ENCODE data around the gene FSD1L.

FSD1L gene

DNA sequence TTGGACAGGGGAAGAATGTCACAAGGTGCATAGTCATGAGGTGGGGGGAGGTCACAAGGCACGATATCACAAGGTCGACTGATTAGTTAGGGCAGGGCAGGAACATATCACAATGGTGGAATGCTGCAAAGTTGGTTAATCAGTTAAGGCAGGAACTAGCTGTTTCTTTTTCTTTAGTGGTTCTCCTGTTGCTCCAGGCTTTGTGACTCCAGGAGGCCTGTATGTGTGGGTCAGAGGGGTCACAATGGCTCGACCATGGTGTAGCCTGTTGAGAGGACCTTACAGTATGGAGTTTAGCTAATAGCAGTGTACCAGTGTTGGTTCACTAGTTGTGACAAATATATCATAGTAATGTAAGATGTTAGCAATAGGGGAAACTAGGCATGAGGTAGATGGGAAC lies 12.4 kb upstream of the FSD1L start:
- Histone ChIP-seq H3K27ac (ENCODE audit: low read length) (no peak overlapping the region), H3K36me3 (replicated peaks; ENCODE audit: insufficient read depth, low read length) (no peaks in the 10 kb centered on the region), H2AFZ (ENCODE audit: low read length) (no peak overlapping the region), H3K9me3 (replicated peaks; ENCODE audit: insufficient read depth, low read length) (no peaks in the 10 kb centered on the region), H3F3A (ENCODE audit: insufficient read depth, low read length) (no peaks in the 10 kb centered on the region), H3K4me1 (ENCODE audit: low read length) (no peaks in the 10 kb centered on the region), H4K20me1 (ENCODE audit: insufficient read depth, low read length) (no peaks in the 10 kb centered on the region), H3K9ac (ENCODE audit: low read length) (no peak overlapping the region), H3K9me2 (replicated peaks; ENCODE audit: insufficient read depth, low read length) (no peaks in the 10 kb centered on the region), H3K27me3 (replicated peaks; ENCODE audit: insufficient read depth, low read length) (no peaks in the 10 kb centered on the region), H3K79me2 (ENCODE audit: low read length) (no peaks in the 10 kb centered on the region), H3K4me2 (ENCODE audit: low read depth, low read length) (no peak overlapping the region), H3K4me3 (ENCODE audit: low read length) (no peak overlapping the region)
- no peak for DNase-seq
- TF ChIP-seq EZH2 (optimal IDR thresholded peaks at IDR 0.05; ENCODE audit: low read depth, low read length), result no peak
- TF ChIP-seq, protein P1, sequence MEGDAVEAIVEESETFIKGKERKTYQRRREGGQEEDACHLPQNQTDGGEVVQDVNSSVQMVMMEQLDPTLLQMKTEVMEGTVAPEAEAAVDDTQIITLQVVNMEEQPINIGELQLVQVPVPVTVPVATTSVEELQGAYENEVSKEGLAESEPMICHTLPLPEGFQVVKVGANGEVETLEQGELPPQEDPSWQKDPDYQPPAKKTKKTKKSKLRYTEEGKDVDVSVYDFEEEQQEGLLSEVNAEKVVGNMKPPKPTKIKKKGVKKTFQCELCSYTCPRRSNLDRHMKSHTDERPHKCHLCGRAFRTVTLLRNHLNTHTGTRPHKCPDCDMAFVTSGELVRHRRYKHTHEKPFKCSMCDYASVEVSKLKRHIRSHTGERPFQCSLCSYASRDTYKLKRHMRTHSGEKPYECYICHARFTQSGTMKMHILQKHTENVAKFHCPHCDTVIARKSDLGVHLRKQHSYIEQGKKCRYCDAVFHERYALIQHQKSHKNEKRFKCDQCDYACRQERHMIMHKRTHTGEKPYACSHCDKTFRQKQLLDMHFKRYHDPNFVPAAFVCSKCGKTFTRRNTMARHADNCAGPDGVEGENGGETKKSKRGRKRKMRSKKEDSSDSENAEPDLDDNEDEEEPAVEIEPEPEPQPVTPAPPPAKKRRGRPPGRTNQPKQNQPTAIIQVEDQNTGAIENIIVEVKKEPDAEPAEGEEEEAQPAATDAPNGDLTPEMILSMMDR (IDR thresholded peaks at IDR 0.05; ENCODE audit: low read length), result no peak
- TF ChIP-seq EZH2phosphoT487 (IDR thresholded peaks at IDR 0.05; ENCODE audit: low read length), result no peak

GRCh38 chr9:105436783-105437182 lies 11.1 kb upstream of the FSD1L start:
- H3K4me3 ChIP-seq (ENCODE audit: low read length), result no peak overlapping the region
- H3K9ac ChIP-seq (ENCODE audit: low read length), result no peak overlapping the region
- H3K4me1 ChIP-seq (ENCODE audit: low read length), result no peaks in the 10 kb centered on the region
- no peaks in the 10 kb centered on the region for H3F3A ChIP-seq (ENCODE audit: insufficient read depth, low read length)
- no peak overlapping the region; the same call in 1 of the 2 replicates for H3K27ac ChIP-seq (ENCODE audit: low read length)
- DNase-seq, result no peak
- no peak overlapping the region for H3K4me2 ChIP-seq (ENCODE audit: low read depth, low read length)
- H3K36me3 ChIP-seq (replicated peaks; ENCODE audit: insufficient read depth, low read length), result no peaks in the 10 kb centered on the region
- H3K27me3 ChIP-seq (replicated peaks; ENCODE audit: insufficient read depth, low read length), result no peaks in the 10 kb centered on the region
- H3K79me2 ChIP-seq (ENCODE audit: low read length), result no peaks in the 10 kb centered on the region
- H3K9me3 ChIP-seq (replicated peaks; ENCODE audit: insufficient read depth, low read length), result no peaks in the 10 kb centered on the region
- H4K20me1 ChIP-seq (ENCODE audit: insufficient read depth, low read length), result no peaks in the 10 kb centered on the region
- TF ChIP-seq EZH2 (optimal IDR thresholded peaks at IDR 0.05; ENCODE audit: low read depth, low read length) (no peak), EZH2phosphoT487 (IDR thresholded peaks at IDR 0.05; ENCODE audit: low read length) (no peak)
- TF ChIP-seq, protein P1 (IDR thresholded peaks at IDR 0.05; ENCODE audit: low read length), result no peak
- no peaks in the 10 kb centered on the region for H3K9me2 ChIP-seq (replicated peaks; ENCODE audit: insufficient read depth, low read length)
- H2AFZ ChIP-seq (ENCODE audit: low read length), result no peak overlapping the region

DNA sequence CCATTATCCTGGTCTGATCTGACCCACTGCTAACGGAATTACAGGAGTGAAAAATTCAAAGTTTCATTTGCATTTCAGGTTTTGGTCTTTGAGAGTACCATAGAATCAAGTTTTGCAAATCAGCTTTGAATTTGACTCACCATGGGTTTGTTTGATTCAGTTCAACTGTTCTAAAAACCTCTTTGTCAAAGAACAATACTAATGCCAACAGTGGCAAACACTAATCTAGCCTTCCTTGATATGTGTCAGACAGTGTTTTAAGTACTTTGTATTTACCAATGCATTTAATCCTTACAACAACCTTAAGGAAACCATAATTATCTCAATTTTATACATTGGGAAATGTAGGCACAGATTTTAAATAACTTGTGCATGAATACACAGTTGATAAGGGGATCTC lies 10.1 kb upstream of the FSD1L start:
- DNase-seq, result no peak
- no peaks in the 10 kb centered on the region for H3F3A ChIP-seq (ENCODE audit: insufficient read depth, low read length)
- no peaks in the 10 kb centered on the region for H3K79me2 ChIP-seq (ENCODE audit: low read length)
- H3K4me1 ChIP-seq (ENCODE audit: low read length), result no peaks in the 10 kb centered on the region
- TF ChIP-seq EZH2 (optimal IDR thresholded peaks at IDR 0.05; ENCODE audit: low read depth, low read length), result no peak
- TF ChIP-seq, protein P1 (IDR thresholded peaks at IDR 0.05; ENCODE audit: low read length), result no peak
- no peak for TF ChIP-seq EZH2phosphoT487 (IDR thresholded peaks at IDR 0.05; ENCODE audit: low read length)
- no peak overlapping the region for H3K4me2 ChIP-seq (ENCODE audit: low read depth, low read length)
- H2AFZ ChIP-seq (ENCODE audit: low read length), result no peak overlapping the region
- H4K20me1 ChIP-seq (ENCODE audit: insufficient read depth, low read length), result no peaks in the 10 kb centered on the region
- H3K9ac ChIP-seq (ENCODE audit: low read length), result no peak overlapping the region
- no peak overlapping the region for H3K4me3 ChIP-seq (ENCODE audit: low read length)
- H3K9me2 ChIP-seq (replicated peaks; ENCODE audit: insufficient read depth, low read length), result no peaks in the 10 kb centered on the region
- H3K9me3 ChIP-seq (replicated peaks; ENCODE audit: insufficient read depth, low read length), result no peaks in the 10 kb centered on the region
- H3K36me3 ChIP-seq (replicated peaks; ENCODE audit: insufficient read depth, low read length), result no peaks in the 10 kb centered on the region
- no peak overlapping the region for H3K27ac ChIP-seq (ENCODE audit: low read length)
- no peaks in the 10 kb centered on the region for H3K27me3 ChIP-seq (replicated peaks; ENCODE audit: insufficient read depth, low read length)
